Pulmonary artery endothelial cell (primary cell): Measurements from ENCODE around the gene POLR2H. TPM values are rescaled to one million over a fixed set of nuclear protein-coding genes. Genes with fewer than 3 reads are reported as not detected.
A peak's percentile ranks its signal among the peaks of the same experiment; 100 is the strongest.
"Not testable (repeated sequence)": the region's sequence is repeated elsewhere in the genome, so short reads cannot be mapped to it uniquely, and the experiment has no call there.

ENCODE experiments used
- DNase-seq: peaks from one replicate; pipeline ENCODE4 v3.0.0-alpha.2; 2011; ENCODE audit warnings: low read depth, low spot score
- total RNA-seq: library from RNA; depleted of rRNA; stranded (reverse); fragments of >200 nt; gene quantifications from 2 replicates; pipeline ENCODE4 v1.2.3, GENCODE V29; 2014

The POLR2H gene
- total RNA-seq, 1 donor from 2014 or later = 106 TPM

DNA sequence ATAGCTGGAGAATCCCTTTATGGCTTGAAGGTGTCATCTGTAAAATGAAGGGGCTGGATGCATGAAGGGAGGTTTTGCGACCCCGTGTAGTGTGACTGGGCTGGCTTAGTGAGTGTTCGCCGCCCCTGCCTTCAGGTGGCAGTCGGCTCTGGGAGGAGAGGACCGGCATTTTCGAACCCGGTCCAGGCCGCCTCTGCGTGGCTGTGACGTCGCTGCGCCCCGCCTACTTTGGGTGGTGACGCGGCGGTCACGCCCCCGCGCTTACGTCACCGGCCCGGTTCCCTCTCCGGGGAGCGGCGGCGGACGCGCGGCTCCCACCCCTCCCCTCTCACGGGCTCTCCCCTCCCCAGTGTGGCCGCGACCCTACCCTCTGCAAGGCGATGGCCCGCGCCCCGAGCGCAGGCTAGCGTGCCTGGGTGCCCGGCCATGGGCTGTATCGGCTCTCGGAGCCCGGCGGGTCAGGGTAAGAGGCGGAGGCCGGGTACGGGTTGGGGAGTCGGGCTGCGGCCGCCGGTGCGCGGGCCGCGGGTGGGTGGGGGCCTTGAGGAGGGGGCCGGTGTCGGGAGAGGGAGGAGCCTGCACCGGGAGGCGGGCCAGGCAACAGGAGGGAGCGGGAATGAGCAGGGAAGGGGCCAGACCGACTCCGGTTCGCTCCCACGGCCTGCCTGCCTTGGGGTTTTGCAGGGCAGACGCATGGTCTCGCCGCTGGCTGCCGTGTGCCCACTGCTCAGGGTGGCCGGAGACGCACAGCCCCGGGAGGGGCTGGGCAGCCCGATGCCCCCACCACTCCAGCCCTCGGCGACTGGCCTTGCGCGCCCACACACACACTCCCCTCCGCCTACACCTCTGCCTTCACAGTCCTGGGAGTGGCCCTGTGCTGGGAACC is 25.6 kb upstream of the POLR2H start:
- DNase-seq = no peak

DNA sequence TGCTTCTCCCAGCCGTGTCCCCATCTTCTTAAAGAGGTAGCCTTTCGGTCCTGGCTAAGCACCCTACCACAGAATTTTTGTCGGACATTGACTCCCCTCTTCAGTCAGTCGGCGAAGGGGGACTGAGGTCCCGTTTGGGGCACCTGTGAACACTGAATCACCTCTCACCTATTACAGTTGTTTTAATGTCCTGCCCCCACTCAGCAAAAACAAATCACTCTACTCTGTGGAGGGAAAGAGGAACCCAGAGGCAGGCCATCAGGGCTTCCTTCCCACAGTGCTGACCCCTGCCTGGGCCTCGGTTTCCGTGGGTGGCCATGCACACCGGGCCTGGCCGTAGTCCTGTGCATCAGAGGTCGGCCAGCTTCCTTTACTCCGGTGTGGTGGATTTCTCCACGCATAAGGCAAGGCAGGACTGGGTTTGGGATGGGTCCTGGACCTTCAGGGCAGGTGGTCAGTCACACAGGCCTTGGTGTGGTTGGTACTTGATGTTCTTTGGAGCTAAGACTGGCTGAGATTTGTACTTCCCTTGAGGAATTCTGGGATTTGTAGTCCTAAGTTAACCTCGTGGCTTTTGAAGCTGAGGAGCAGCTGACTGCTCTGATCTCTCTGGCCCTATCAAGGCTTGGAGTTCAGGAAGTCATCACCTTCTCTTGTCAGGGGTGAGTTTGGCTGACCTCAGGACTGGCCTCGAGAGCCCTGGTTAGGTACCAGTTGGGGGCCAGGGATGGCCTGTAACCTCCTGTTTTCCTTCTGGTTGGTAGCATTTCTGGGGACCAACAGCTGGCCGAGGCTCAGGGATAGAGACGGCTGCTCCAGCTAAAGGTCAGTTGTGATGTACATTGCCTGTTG is 24.7 kb upstream of the POLR2H start:
- no peak for DNase-seq

DNA sequence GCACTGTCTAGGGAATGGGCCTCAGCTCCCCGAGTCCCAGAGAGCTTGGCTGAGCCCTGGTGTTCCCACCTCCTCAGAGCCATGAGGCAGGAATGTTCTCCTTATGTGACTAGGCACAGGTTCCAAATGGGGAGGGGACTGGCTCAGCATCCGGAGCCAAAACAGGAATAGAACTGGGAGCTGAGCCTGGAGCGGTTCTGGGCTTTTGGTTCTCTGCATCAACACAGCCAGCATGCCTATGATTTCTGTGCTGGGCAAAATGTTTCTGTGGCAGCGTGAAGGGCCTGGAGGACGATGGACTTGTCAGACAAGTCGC is 24.2 kb upstream of the POLR2H start, which contains the start of gene FAM131A:
FAM131A (plus strand) TSS at position 202 of the 316 bp plus-strand sequence; CDS start at position 233, 31 bp downstream.
- no peak for DNase-seq

DNA sequence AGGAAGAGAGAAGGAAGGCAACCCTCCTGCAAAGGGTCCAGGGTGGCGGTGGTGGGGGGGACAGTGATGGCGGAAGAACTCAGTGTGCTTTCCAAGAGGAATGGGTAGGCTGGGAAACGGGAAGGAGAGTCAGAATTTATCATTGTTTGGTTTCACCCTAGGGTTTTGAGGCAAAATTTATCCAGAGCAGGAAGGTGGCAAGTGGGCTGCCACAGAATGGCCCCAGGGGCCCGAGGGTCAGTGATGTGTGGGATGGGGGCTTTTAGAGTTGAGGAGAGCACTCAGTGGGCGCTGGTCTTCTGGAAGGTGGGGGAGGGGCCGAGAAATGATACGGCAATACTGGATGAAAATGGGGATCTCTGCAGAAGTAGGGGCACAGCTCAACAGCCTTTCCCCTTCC is 23.5 kb upstream of the POLR2H start:
- DNase-seq = no peak

DNA sequence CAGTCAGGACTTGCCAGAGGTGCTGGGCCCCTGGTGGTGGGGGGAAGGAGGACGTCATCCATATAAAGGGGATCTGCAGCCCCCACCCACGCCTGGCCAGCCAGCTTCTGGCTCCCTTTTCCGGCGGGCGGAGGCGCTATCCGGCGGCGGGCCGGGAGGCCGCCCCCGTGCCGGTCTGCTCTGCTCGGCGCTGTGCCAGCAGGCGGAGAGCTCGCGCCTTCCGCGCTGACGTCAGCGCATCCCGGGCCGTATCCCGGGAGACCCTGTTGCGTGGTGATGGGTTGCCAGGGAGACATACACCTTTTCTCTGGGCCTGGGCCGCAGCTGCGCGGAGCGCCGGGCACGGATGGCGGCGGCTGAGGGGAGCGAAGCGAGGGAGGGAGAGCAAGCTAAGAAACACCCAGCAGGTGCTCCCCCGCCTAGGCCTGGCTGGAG is 23.0 kb upstream of the POLR2H start:
- DNase-seq = peak; percentile 67

DNA sequence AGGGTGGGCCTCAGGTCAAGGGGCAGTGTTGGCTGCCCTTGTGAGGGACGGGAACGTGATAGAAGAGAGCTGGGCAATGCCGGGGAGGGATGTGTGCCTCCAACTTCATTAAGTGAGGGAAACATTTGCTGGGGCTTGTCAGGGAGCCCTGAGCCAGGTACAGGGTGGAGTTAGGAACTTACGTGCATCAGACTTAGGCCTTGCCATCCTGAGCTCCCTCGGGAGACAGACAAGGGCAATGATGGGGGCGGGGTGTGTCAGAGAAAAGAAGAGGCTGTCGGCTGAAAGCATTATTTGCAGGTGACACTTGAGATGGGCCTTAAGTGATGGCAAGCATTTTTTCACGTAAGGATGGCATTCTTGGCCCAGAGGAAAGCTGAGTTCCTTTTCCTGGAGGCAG is 22.5 kb upstream of the POLR2H start:
- no peak for DNase-seq

DNA sequence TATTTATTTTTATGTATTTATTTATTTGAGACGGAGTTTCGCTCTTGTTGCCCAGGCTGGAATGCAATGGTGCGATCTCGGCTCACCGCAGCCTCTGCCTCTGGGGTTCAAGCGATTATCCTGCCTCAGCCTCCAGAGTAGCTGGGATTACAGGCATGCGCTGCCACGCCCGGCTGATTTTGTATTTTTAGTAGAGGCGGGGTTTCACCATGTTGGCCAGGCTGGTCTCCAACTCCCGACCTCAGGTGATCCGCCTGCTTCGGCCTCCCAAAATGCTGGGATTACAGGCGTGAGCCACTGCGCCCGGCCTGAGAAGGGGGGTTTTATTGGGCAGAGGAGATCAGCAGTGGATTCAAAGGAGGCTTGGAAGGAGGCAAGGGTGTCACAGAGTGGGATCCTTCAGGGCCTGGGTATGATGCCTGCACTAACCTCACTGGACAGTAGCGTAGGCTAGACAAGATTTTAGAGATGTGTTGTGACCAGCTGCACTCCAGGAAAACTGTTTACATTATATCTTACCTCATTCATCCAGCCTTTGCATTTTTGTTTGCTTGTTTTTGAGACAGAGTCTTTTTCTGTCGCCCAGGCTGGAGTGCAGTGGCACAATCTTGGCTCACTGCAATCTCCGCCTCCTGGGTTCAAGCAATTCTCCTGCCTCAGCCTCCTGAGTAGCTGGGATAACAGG is 21.9 kb upstream of the POLR2H start:
- not testable (repeated sequence) for DNase-seq

DNA sequence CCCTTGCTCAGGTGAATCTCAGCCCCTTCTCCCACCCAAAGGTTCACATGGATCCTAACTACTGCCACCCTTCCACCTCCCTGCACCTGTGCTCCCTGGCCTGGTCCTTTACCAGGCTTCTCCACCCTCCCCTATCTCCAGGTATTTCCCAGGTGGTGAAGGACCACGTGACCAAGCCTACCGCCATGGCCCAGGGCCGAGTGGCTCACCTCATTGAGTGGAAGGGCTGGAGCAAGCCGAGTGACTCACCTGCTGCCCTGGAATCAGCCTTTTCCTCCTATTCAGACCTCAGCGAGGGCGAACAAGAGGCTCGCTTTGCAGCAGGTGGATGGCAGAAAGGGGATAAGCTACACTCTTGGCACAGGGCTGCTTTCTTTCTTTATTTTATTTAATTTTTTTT is 19.6 kb upstream of the POLR2H start:
- no peak for DNase-seq

DNA sequence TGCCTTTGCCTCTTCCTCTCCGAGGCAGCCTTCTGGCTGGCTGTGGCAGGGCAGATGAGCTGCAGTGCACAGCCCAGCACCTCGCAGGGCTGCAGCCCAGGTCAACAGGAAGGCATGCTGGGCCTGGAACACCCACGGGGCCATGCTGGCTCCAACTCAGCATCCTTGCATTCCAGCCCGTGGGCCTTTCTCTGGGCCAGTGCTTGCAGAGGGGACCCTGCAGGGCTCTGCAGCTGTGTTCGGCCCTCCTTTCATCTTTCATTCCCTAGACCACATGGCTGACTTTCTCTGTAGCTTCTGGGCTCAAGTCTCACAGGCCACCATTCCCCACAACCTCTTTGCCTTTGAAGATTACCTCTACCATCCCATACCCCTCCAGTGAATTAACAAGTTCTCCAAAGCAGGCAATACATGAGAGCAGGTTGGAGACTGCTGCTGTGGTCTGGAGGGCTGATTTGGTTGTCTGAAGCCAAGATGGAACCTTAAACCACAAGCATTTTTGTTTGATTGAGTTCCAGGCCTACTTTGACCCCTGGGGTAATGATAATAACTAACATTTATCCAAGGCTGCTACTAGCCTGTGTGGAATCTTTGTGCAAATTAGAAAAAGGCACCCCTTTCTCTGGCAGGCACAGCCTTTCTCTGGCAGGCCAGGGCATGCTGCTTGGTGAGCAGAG is 18.2 kb upstream of the POLR2H start:
- DNase-seq = no peak

DNA sequence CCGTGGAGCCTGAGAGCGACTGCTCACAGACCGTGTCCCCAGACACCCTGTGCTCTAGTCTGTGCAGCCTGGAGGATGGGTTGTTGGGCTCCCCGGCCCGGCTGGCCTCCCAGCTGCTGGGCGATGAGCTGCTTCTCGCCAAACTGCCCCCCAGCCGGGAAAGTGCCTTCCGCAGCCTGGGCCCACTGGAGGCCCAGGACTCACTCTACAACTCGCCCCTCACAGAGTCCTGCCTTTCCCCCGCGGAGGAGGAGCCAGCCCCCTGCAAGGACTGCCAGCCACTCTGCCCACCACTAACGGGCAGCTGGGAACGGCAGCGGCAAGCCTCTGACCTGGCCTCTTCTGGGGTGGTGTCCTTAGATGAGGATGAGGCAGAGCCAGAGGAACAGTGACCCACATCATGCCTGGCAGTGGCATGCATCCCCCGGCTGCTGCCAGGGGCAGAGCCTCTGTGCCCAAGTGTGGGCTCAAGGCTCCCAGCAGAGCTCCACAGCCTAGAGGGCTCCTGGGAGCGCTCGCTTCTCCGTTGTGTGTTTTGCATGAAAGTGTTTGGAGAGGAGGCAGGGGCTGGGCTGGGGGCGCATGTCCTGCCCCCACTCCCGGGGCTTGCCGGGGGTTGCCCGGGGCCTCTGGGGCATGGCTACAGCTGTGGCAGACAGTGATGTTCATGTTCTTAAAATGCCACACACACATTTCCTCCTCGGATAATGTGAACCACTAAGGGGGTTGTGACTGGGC is 16.8 kb upstream of the POLR2H start:
- DNase-seq = no peak

DNA sequence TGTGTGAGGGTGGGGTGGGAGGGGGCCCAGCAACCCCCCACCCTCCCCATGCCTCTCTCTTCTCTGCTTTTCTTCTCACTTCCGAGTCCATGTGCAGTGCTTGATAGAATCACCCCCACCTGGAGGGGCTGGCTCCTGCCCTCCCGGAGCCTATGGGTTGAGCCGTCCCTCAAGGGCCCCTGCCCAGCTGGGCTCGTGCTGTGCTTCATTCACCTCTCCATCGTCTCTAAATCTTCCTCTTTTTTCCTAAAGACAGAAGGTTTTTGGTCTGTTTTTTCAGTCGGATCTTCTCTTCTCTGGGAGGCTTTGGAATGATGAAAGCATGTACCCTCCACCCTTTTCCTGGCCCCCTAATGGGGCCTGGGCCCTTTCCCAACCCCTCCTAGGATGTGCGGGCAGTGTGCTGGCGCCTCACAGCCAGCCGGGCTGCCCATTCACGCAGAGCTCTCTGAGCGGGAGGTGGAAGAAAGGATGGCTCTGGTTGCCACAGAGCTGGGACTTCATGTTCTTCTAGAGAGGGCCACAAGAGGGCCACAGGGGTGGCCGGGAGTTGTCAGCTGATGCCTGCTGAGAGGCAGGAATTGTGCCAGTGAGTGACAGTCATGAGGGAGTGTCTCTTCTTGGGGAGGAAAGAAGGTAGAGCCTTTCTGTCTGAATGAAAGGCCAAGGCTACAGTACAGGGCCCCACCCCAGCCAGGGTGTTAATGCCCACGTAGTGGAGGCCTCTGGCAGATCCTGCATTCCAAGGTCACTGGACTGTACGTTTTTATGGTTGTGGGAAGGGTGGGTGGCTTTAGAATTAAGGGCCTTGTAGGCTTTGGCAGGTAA is 16.0 kb upstream of the POLR2H start:
- DNase-seq = no peak

DNA sequence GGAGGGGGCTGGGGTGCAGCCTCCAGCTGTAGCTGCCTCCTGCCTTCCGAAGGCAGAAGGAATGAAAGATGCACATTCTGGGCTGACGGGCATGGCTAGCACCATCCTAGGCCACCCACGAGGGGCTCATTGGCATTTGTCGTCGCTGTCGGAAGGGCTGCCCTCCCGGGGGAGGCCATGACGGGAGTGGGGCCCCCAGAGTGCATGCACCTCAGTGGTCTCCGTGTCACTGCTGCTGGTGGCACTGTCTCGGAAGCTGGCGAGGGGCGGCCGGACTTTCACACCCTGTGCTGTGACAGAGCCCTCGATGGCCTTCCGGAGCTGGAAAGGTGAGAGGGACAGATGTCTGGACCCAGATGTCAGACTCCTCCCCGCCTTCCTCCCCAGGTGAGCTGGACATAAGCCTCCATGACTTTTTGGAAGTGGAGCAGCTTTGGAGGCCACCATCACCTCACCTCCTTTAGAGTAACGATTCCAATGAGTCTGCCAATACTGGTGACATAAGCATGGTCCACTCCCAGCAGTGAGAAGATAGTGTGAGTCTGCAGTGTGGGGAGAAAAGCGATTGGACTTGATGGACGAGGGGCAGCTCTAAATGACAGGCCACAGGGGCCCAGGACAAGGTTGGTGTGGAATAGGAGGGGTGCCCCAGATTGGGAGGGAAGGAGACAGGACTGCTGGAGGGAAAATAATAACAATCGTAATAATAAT is 14.9 kb upstream of the POLR2H start:
- DNase-seq = no peak

DNA sequence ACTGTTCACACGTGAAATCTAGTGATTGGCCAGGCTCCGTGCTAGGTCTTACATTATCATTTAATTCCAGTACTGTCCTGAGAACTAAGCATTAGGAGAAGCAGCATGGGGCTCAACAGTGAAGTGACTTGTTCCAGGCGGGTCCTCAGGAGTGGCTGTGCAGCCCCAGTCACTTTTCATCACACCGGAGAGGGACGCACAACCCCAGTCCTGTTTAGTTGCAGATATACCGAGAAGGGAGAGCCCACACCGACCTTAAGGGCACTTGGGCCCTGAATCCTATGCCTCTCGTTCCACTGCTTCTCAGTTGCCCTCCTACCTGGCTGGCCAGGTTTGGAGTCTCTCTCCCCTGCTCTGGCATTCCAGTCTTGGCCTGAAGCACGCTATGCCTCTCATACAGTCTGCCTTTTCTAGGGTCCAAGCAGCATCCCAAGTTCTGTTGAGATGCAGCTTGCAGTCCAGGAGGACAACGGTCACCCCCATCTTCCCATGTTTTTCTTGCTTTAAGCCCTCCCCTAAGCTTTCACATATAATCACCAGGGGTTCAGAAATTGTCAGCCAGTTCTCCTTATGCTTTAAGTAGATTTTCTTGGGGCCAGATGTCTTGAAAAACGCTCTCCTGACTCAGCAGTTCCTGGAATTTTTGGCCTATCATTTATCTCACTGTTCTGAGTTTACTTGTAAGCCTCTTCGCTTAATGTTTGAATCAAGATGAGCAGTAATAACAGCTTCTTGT is 14.0 kb upstream of the POLR2H start:
- no peak for DNase-seq

DNA sequence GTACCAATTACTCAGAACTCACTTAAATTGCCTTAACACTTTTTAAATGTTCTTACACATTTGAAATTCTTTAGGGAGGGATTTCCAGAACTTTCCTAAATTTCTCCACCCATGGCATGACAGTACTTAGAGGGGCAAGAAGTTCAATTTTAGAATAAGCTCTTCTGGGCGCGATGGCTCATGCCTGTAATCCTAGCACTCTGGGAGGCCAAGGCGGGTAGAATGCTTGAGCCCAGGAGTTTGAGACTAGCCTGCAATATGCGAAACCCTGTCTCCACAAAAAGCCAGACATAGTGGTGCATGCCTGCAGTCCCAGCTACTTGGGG is 13.5 kb upstream of the POLR2H start:
- DNase-seq = no peak

DNA sequence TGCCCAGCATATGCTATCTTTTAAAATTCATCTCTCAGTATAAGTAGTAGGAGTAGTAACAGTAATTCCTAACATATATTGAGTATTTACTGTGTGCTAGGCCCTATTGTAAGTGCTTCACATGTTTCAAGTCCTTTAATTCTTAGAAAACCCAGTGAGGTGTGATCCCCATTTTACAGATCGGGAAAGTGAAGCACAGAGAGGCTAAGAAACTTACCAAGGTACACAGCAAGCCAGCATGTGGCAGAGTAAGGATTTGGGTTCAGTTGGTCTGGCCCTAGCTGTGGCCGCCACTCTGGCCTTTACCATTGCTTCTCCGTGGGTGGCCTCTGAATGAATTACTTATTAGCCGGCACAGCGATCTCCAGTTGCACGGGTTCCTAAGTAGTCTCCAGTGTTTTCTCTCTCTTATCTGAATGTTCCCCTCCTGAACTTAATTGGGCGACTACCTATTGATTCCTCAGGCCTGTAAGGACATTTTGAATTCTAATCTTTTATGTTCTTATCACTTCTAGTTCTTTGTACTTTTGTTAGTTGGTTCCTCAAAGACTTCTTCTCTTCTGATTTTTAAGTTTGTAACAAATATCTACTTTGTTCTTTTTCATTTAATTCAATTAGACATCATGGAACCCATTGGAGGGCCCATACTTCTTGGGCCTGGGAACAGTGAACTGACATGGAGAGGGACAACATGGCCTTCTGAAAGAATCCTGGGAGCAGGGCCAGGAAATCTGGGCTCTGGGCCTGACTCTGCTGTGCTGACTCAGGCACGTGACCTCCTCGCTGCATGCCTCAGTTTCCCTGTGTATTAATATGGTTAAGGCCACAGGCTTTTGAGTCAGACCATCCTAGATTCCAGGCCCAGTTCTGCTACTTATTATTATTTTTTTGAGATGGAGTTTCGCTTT is 11.7 kb upstream of the POLR2H start:
- no peak for DNase-seq

DNA sequence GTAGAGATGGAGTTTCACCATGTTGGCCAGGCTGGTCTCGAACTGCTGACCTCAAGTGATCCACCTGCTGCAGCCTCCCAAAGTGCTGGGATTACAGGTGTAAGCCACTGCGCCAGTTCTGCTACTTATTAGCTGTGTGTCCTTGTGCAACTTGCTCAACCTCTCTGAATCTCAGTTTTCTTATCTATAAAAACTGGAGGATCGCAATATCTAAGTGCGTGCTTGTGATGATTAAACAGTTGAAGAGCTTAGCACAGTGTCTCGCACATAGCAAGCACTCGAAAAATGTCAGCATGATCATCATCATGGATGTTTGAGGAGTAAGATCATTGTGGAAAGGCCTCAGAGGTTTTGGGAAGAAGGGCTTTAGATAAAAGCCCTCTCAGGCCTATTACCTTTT is 10.9 kb upstream of the POLR2H start:
- no peak for DNase-seq

DNA sequence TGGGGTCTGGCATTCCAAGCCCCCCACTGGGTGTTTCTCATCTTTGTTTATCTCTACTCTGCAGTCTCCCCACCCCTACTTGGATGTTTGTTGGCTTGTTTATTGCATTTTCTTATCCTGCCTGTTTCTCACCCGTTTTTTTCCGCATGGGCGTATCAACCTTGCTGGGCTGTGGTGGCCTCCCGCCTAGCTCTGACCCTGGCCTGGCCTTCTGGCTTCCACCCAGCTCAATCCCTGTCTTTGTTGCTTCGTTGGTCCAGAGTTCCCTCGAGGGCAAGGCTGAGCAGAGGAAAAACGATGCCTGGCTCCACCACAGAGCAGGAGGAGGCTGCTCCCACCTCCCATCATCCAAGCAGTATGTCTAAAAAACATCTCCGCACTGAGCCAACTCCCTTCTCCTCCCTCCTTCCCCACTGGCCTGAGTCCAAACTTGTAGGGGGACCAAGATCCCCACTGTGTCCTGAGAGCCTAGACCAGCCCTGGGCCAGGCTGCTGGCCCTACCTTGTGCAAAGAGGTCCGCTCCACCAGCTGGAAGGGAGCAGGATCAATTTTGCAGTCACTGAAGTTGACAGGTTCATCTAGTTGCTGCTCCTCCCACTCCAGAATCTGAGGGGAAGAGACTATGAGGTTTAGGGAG is 9.9 kb upstream of the POLR2H start:
- DNase-seq = no peak
